ENCODE data around the gene TMTC2. TPM values are rescaled to one million over a fixed set of nuclear protein-coding genes. Genes with fewer than 3 reads are reported as not detected.

The TMTC2 gene
- total RNA-seq, 4 donors from 2014 or later: 6.5 to 11.3 (median 8.9) TPM

DNA sequence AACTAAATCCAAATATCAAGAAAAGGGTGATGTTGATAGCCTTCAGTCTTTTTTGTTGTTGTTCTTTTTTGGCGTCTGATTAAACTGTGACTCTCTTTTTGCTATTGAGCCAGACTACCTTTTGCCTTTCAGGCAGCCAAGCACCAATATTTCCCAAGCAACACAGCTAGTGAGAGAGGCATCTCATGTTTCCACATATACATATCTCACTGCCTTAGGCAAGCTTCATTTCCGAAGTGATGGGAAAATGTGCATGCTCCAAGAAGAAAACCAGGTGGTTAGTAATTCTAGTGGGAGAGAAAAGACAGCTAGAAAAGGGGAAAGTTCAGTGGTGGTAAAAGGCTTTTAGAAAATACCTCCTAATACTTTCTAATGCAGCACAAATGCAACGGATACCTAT is 277.7 kb downstream of the TMTC2 start:
- TF ChIP-seq, protein P1, sequence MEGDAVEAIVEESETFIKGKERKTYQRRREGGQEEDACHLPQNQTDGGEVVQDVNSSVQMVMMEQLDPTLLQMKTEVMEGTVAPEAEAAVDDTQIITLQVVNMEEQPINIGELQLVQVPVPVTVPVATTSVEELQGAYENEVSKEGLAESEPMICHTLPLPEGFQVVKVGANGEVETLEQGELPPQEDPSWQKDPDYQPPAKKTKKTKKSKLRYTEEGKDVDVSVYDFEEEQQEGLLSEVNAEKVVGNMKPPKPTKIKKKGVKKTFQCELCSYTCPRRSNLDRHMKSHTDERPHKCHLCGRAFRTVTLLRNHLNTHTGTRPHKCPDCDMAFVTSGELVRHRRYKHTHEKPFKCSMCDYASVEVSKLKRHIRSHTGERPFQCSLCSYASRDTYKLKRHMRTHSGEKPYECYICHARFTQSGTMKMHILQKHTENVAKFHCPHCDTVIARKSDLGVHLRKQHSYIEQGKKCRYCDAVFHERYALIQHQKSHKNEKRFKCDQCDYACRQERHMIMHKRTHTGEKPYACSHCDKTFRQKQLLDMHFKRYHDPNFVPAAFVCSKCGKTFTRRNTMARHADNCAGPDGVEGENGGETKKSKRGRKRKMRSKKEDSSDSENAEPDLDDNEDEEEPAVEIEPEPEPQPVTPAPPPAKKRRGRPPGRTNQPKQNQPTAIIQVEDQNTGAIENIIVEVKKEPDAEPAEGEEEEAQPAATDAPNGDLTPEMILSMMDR (IDR thresholded peaks at IDR 0.05; ENCODE audit: low read depth): no peak

DNA sequence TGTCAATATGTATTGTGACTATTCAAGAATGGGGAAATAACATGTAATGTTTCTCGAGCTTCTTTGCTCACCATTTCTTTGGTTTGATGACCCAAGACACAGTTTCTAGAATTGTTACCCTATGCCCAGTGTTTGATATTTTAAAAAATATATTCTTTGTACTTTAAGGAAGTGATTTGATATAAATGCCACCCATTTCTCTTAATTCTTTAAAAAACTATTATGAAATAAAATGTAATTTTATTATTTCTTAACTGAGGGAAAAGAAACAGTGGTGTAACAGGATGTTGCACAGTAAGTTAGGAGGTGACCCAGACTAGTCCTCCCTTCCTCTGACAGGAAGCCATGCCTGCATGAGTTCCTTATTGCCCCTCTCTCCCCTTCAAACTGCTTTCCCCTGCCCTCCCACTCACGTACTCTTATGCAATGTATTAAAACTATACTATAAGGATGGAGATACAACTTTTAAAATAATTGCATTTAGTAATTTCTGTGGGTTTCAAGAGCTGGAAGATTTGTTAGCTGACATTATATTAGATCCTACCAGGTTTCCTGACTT is 279.4 kb downstream of the TMTC2 start:
- TF ChIP-seq, protein P1 (IDR thresholded peaks at IDR 0.05; ENCODE audit: low read depth): no peak

DNA sequence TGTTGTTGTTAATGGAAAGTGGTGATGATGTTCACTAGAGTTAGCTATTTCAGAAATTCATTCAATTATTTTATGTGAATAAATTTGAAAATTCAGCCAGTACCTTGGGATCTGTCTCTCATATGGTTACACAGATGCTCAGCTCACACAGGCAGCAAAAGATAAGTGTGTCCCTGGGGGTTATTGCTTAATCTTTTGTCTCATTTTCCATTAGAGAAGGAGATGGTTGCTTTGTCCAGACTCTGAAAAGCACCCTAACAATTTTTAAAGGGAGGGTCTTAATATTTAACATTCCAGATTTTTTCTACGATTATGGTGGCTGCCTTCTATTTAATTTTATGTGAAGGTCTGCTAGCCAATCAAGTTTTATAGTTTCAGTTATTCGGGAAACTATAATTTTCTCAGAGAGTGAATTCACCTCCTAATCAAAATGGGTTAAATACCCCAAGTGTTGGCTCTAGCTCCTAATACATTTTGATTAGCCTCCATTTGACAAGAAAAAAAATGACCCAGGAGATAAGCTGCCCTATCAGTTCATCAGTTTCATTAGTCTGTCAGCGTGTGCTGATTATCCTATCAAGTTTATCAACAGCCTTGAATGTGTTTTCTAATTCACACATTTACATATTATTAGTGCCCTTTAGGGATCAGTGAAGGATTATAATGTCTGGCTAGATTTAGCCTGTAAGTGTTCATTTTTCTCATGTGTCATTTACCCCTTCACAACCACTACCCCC is 282.1 kb downstream of the TMTC2 start:
- TF ChIP-seq, protein P1 (IDR thresholded peaks at IDR 0.05; ENCODE audit: low read depth): no peak

DNA sequence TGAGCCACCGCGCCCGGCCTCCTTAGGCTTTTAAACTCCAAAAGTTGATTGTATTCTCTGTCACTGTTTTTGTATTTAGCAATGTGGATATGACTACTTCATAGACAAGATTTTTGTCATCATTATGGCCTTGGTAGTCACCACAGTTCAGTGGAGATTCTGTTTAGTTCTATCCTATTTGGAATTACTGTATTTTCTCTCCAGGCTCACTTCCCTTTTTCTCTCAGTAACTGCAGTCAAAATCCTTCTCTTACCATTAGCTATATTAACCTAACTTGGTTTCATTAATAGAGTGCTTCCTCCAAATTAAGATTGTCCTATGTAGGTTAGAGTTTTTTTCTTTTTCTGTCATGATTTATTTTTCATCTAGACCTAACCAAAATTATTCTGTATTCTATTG is 283.9 kb downstream of the TMTC2 start:
- TF ChIP-seq, protein P1 (IDR thresholded peaks at IDR 0.05; ENCODE audit: low read depth): no peak

DNA sequence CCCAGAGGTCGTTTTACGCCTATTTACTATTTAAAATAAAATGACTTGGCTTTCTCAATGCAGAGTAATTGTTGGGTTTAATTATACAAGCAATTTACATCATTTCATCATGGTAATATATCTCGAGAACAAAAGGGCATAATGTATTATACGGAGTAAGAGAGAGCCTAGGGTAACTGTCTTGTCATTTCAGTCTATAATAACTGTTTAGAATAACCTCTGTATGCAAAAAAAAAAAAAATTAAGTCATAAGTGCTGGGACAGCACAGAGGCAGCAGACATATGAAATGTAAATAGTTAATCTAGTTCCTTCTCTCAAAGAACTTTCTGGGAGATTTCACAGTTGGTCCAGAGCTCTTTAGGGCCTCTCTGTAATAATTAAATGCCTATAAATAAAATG is 284.9 kb downstream of the TMTC2 start:
- TF ChIP-seq, protein P1 (IDR thresholded peaks at IDR 0.05; ENCODE audit: low read depth): no peak

DNA sequence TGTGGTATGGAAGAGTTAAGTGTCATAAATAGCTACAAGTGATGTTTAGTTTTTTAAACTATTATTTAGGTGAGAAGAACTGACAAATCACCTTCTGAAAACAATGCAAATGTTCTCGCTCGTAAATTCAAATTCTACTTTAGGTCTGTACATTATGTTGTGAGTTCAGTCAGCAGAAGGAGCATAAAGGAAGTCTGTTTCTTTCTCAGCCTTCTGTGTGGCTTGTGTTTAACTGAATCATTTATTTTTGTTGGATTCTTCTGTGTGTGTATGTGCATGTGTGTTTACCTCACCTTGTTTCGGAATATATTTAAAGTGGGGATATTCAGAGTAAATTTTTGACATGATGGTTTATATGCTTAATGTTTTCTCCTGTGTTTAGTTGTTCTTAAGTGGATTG is 285.9 kb downstream of the TMTC2 start:
- TF ChIP-seq, protein P1 (IDR thresholded peaks at IDR 0.05; ENCODE audit: low read depth): no peak

DNA sequence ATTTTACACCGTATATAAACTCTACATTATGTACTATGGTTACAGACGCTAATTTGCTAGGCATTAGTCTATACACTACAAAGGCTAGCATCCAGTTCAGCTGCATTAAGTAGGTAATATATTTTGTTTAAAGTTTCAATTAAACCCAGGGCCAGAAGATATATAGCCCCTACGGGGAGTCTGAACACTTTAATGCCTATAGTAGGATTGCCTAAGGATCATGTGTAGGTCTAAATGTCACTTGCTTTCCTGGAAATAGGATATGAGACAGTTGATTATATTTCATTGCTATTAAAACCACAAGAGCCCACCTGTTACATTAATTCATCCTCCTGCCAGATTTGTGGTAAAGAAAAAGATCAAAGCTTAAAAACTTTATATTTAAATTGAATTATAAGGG is 286.9 kb downstream of the TMTC2 start:
- TF ChIP-seq, protein P1 (IDR thresholded peaks at IDR 0.05; ENCODE audit: low read depth): no peak

Data from subcutaneous adipose tissue (tissue), 4 donors.